Esophagus (tissue), 2 donors: ENCODE results near the gene KIFC3. TPM values are rescaled to one million over a fixed set of nuclear protein-coding genes. Genes with fewer than 3 reads are reported as not detected.

Experiments used
- polyA plus RNA-seq, 2 donors: library from polyadenylated mRNA; stranded (reverse); fragments of 200-250 nt; gene quantifications; one replicate each; pipeline ENCODE4 v1.2.3, GENCODE V29; 2013
- donor health status: healthy with polysubstance abuse.
- donor health status: Bipolar disorder and iron deficiency.

The KIFC3 gene
- polyA plus RNA-seq, 2 donors = 21.9 to 65.1 TPM

Other genes starting within 250 kb of the KIFC3 start
- 10 to 100 TPM; 30.9 to 31.1 TPM for gene ADGRG1, start 173.9 kb downstream of the KIFC3 start, polyA plus RNA-seq
- under 1 TPM; 0.31 to 0.72 TPM for gene ADGRG3, start 134.2 kb downstream of the KIFC3 start, polyA plus RNA-seq
- not detected for gene DRC7, start 107.7 kb downstream of the KIFC3 start, polyA plus RNA-seq
- gene KATNB1, start 66.7 kb downstream of the KIFC3 start, polyA plus RNA-seq = 10 to 100 TPM; 10.5 to 16.5 TPM
- gene CNGB1, start 168.6 kb upstream of the KIFC3 start, polyA plus RNA-seq = under 1 TPM; 0.04 to 0.06 TPM
- gene ZNF319, start 198.2 kb upstream of the KIFC3 start, polyA plus RNA-seq = 1 to 10 TPM; 2.5 to 3.7 TPM
- gene USB1, start 198.9 kb upstream of the KIFC3 start, polyA plus RNA-seq = 10 to 100 TPM in 1 of 2 donors, 1 to 10 TPM in 1; 8.5 to 15.8 TPM
- 1 to 10 TPM; 2.5 to 2.7 TPM for gene MMP15, start 223.3 kb upstream of the KIFC3 start, polyA plus RNA-seq